Endothelial cell (in vitro differentiated cells): ENCODE measurements around the gene MEX3D. TPM values are rescaled to one million over a fixed set of nuclear protein-coding genes. Genes with fewer than 3 reads are reported as not detected.
A peak's percentile ranks its signal among the peaks of the same experiment; 100 is the strongest.

ENCODE experiments used
- DNase-seq: peaks from one replicate; pipeline ENCODE4 v3.0.0; 2021; ENCODE audit warnings: low spot score
- H3K27ac Mint-ChIP-seq: one replicate; pipeline ENCODE4 v1.8.0; 2021; ENCODE audit warnings: mixed read lengths, inconsistent platforms; ENCODE audit not compliant: unreplicated experiment
- H3K27me3 Mint-ChIP-seq: one replicate; pipeline ENCODE4 v1.8.0; 2021; ENCODE audit warnings: mild to moderate bottlenecking, moderate library complexity, mixed read lengths, inconsistent platforms; ENCODE audit not compliant: unreplicated experiment
- H3K36me3 Mint-ChIP-seq: one replicate; pipeline ENCODE4 v1.8.0; 2021; ENCODE audit warnings: mild to moderate bottlenecking, low read depth, mixed read lengths, inconsistent platforms; ENCODE audit not compliant: unreplicated experiment
- H3K4me1 Mint-ChIP-seq: one replicate; pipeline ENCODE4 v1.8.0; 2021; ENCODE audit warnings: mild to moderate bottlenecking, mixed read lengths, inconsistent platforms; ENCODE audit not compliant: unreplicated experiment
- H3K4me3 Mint-ChIP-seq: one replicate; pipeline ENCODE4 v1.8.0; 2021; ENCODE audit warnings: mild to moderate bottlenecking, mixed read lengths, inconsistent platforms; ENCODE audit not compliant: unreplicated experiment
- H3K9me3 Mint-ChIP-seq: one replicate; pipeline ENCODE4 v1.8.0; 2021; ENCODE audit warnings: mixed read lengths, inconsistent platforms; ENCODE audit not compliant: unreplicated experiment
- CTCF ChIP-seq: fragments of 200-600 bp; sonication (generic); IDR thresholded peaks from one replicate; pipeline ENCODE4 v1.5.0; 2021; ENCODE audit warnings: antibody characterized with exemption; ENCODE audit not compliant: unreplicated experiment
- total RNA-seq: library from RNA; stranded (reverse); fragmentation: NEBNext Ultra II Directional; extraction: Animal tissue kit (Norgen Biotek cat#: 25700); gene quantifications from one replicate; pipeline ENCODE4 v1.2.1, GENCODE V29; 2021; ENCODE audit not compliant: unreplicated experiment

MEX3D gene
- total RNA-seq, 1 donor from 2014 or later: 73.4 TPM

- no peak for TF ChIP-seq CTCF
- H3K4me3 Mint-ChIP-seq: peak overlapping the region; percentile 80
- H3K27me3 Mint-ChIP-seq: peaks cover 19% of the 10 kb centered on the region
- H3K27ac Mint-ChIP-seq: peak overlapping the region; percentile 33
- DNase-seq: no peak
- peaks cover 7% of the 10 kb centered on the region for H3K36me3 Mint-ChIP-seq
- H3K9me3 Mint-ChIP-seq: no peaks in the 10 kb centered on the region
- H3K4me1 Mint-ChIP-seq: peaks cover 6% of the 10 kb centered on the region
Measured at GRCh38 chr19:1524287-1524971, 43.7 kb downstream of the MEX3D start.

GRCh38 chr19:1523412-1524286 is 44.5 kb downstream of the MEX3D start, which contains the start of gene PLK5:
TSS of gene PLK5 (plus strand) at chr19:1524077. CDS start at chr19:1526997, 2,920 bp downstream.
- Mint-ChIP-seq H3K9me3 (no peaks in the 10 kb centered on the region), H3K27me3 (peaks cover 19% of the 10 kb centered on the region), H3K27ac (peak within 1 kb of the TSS; percentile 33), H3K4me1 (peaks cover 6% of the 10 kb centered on the region), H3K36me3 (peaks cover 7% of the 10 kb centered on the region), H3K4me3 (peak within 1 kb of the TSS; percentile 80)
- DNase-seq: no peak
- TF ChIP-seq CTCF: no peak

GRCh38 chr19:1522838-1523237 is 45.3 kb downstream of the MEX3D start:
- no peak for TF ChIP-seq CTCF
- peaks cover 7% of the 10 kb centered on the region for H3K36me3 Mint-ChIP-seq
- DNase-seq: no peak
- H3K9me3 Mint-ChIP-seq: no peaks in the 10 kb centered on the region
- peaks cover 19% of the 10 kb centered on the region for H3K27me3 Mint-ChIP-seq
- H3K4me3 Mint-ChIP-seq: no peak overlapping the region
- no peak overlapping the region for H3K27ac Mint-ChIP-seq
- H3K4me1 Mint-ChIP-seq: peaks cover 6% of the 10 kb centered on the region

GRCh38 chr19:1522061-1522460 is 46.1 kb downstream of the MEX3D start:
- Mint-ChIP-seq H3K4me1 (peaks cover 6% of the 10 kb centered on the region), H3K36me3 (peaks cover 7% of the 10 kb centered on the region), H3K27ac (no peak overlapping the region), H3K9me3 (no peaks in the 10 kb centered on the region), H3K4me3 (no peak overlapping the region), H3K27me3 (peaks cover 18% of the 10 kb centered on the region)
- TF ChIP-seq CTCF: no peak
- no peak for DNase-seq
